SK-N-SH treated with all-trans-retinoic acid at 6 μM for 48 hours (cell line): ENCODE results near the gene SLC6A20.

ENCODE experiments used
- ATAC-seq: fragments of 200-7000 bp; cut with Tn5 transposase; 3 replicates; pipeline ENCODE4 v1.9.1; 2020; ENCODE audit warnings: mild to moderate bottlenecking, moderate library complexity
- ARNTL ChIP-seq: fragments of 450-650 bp; formaldehyde crosslinking; IDR thresholded peaks from 2 replicates; pipeline ENCODE4 v1.5.0; 2020; ENCODE audit warnings: low read depth, mild to moderate bottlenecking, moderate library complexity, borderline replicate concordance
- BACH2 ChIP-seq: fragments of 250-450 bp; sonication (Bioruptor Pico); IDR thresholded peaks from 2 replicates; pipeline ENCODE4 v1.9.0; 2021; ENCODE audit warnings: mild to moderate bottlenecking, borderline replicate concordance
- CSDC2 ChIP-seq: fragments of 250-450 bp; sonication (Bioruptor Pico); IDR thresholded peaks from 2 replicates; pipeline ENCODE4 v1.5.0; 2020; ENCODE audit warnings: mild to moderate bottlenecking, moderate library complexity
- ESRRG ChIP-seq: fragments of 250-450 bp; sonication (Bioruptor Pico); IDR thresholded peaks from 2 replicates; pipeline ENCODE4 v1.6.1; 2021; ENCODE audit warnings: mild to moderate bottlenecking
- ISL1 ChIP-seq: fragments of 250-450 bp; sonication (Bioruptor Pico); IDR thresholded peaks from 2 replicates; pipeline ENCODE4 v2.1.2; 2022; ENCODE audit warnings: mild to moderate bottlenecking, moderate library complexity
- OSR1 ChIP-seq: fragments of 250-450 bp; sonication (Bioruptor Pico); IDR thresholded peaks from 2 replicates; pipeline ENCODE4 v1.8.0; 2022; ENCODE audit warnings: moderate library complexity, mild to moderate bottlenecking, inconsistent platforms
- PATZ1 ChIP-seq: fragments of 250-450 bp; sonication (Bioruptor Pico); IDR thresholded peaks from 2 replicates; pipeline ENCODE4 v1.8.0; 2020; ENCODE audit warnings: mild to moderate bottlenecking, moderate library complexity, borderline replicate concordance
- POU6F1 ChIP-seq: fragments of 250-450 bp; sonication (Bioruptor Pico); IDR thresholded peaks from 2 replicates; pipeline ENCODE4 v1.8.0; 2021; ENCODE audit warnings: low read depth, mild to moderate bottlenecking, moderate library complexity, borderline replicate concordance
- PPARA ChIP-seq: fragments of 250-450 bp; sonication (Bioruptor Pico); IDR thresholded peaks from 2 replicates; pipeline ENCODE4 v1.5.0; 2020; ENCODE audit warnings: mild to moderate bottlenecking, borderline replicate concordance
- SNAI2 ChIP-seq: fragments of 250-450 bp; sonication (Bioruptor Pico); IDR thresholded peaks from 2 replicates; pipeline ENCODE4 v1.5.0; 2020; ENCODE audit warnings: mild to moderate bottlenecking, moderate library complexity
- TCF4 ChIP-seq: fragments of 250-450 bp; sonication (Bioruptor Pico); IDR thresholded peaks from 2 replicates; pipeline ENCODE4 v1.8.0; 2021; ENCODE audit warnings: mild to moderate bottlenecking, moderate library complexity, borderline replicate concordance
- ZC3H10 ChIP-seq: fragments of 250-450 bp; sonication (Bioruptor Pico); IDR thresholded peaks from 2 replicates; pipeline ENCODE4 v1.5.1; 2021; ENCODE audit warnings: mild to moderate bottlenecking, moderate library complexity
- ZFP3 ChIP-seq: fragments of 250-450 bp; sonication (Bioruptor Pico); IDR thresholded peaks from 2 replicates; pipeline ENCODE4 v1.5.0; 2020; ENCODE audit warnings: mild to moderate bottlenecking, moderate library complexity
- ZFP30 ChIP-seq: fragments of 450-650 bp; formaldehyde crosslinking; IDR thresholded peaks from 2 replicates; pipeline ENCODE4 v1.5.0; 2022; ENCODE audit warnings: mild to moderate bottlenecking, moderate library complexity
- ZNF565 ChIP-seq: fragments of 450-650 bp; formaldehyde crosslinking; conservative IDR thresholded peaks from 2 replicates; pipeline ENCODE4 v1.5.0; 2020; ENCODE audit warnings: low read depth, mild to moderate bottlenecking, moderate library complexity
- ZNF8 ChIP-seq: fragments of 450-650 bp; formaldehyde crosslinking; IDR thresholded peaks from 2 replicates; pipeline ENCODE4 v1.5.0; 2020; ENCODE audit warnings: mild to moderate bottlenecking, moderate library complexity
- TF ChIP-seq, protein P1 (sequence below): fragments of 250-450 bp; sonication (Bioruptor Pico); IDR thresholded peaks from 2 replicates; pipeline ENCODE4 v1.5.0; 2020; ENCODE audit warnings: mild to moderate bottlenecking, moderate library complexity
- TF ChIP-seq, protein P2 (sequence below): fragments of 250-450 bp; sonication (Bioruptor Pico); IDR thresholded peaks from 2 replicates; pipeline ENCODE4 v1.5.1; 2020; ENCODE audit warnings: low read depth, mild to moderate bottlenecking, moderate library complexity

SLC6A20 gene

DNA sequence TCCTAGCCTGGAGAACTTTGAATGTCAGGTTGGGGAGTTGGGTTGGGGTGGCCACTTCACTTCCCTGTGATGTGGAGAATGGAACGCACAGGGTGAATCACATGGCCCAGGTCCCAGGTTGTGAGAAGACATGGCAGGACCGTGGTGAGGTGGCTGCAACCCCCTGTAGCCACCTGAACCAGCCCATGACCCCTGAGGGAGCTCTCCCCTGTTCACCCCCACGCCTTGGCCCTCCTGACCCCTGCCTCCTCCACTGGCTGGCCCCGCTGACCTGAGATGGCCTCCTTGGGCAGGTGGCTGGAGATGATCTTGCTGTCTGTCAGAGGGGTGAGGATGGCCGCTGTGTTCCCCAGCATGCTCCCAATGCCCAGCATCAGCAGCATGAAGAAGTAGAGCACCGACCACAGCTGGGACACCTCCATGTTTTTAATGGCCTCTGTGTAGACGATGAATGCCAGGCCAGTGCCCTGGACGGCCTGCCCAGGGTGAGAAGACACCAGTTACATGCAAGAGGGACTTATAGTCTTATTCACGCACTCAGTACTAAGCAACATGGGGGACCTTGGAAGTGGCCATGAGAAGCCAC lies 31.0 kb downstream of the SLC6A20 start (continued):
- TF ChIP-seq PATZ1 (CRISPR knock-in tag) (no peak), ARNTL (CRISPR knock-in tag) (no peak), OSR1 (CRISPR knock-in tag) (no peak), BACH2 (CRISPR knock-in tag) (no peak), ZNF8 (CRISPR knock-in tag) (no peak)
- TF ChIP-seq, all 23 proteins: peak for 0

DNA sequence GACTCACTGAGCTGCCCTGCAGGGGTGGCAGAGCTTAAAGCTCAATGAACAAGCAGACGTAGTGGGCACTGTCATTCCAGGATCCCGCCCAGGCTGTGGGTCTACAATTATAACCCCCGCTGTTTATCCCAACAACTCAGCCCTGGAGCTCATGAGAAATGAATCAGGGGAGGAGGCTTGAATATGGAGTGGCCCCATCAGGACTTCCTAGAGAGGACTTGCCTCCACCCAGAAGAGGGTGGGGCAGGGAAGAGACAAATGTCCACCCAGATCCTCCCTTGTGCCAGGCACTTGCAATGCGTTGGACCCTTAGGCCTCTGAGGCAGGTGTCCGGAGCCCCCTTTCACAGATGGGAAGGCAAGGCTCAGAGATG lies 33.0 kb downstream of the SLC6A20 start:
- TF ChIP-seq ZFP30, result no peak
- no peak for TF ChIP-seq ISL1 (CRISPR knock-in tag)
- TF ChIP-seq OSR1 (CRISPR knock-in tag), result no peak
- no peak for TF ChIP-seq POU6F1
- TF ChIP-seq, protein P1, sequence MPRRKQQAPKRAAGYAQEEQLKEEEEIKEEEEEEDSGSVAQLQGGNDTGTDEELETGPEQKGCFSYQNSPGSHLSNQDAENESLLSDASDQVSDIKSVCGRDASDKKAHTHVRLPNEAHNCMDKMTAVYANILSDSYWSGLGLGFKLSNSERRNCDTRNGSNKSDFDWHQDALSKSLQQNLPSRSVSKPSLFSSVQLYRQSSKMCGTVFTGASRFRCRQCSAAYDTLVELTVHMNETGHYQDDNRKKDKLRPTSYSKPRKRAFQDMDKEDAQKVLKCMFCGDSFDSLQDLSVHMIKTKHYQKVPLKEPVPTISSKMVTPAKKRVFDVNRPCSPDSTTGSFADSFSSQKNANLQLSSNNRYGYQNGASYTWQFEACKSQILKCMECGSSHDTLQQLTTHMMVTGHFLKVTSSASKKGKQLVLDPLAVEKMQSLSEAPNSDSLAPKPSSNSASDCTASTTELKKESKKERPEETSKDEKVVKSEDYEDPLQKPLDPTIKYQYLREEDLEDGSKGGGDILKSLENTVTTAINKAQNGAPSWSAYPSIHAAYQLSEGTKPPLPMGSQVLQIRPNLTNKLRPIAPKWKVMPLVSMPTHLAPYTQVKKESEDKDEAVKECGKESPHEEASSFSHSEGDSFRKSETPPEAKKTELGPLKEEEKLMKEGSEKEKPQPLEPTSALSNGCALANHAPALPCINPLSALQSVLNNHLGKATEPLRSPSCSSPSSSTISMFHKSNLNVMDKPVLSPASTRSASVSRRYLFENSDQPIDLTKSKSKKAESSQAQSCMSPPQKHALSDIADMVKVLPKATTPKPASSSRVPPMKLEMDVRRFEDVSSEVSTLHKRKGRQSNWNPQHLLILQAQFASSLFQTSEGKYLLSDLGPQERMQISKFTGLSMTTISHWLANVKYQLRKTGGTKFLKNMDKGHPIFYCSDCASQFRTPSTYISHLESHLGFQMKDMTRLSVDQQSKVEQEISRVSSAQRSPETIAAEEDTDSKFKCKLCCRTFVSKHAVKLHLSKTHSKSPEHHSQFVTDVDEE (CRISPR knock-in tag), result no peak
- no peak for TF ChIP-seq CSDC2 (CRISPR knock-in tag)
- TF ChIP-seq ZC3H10 (CRISPR knock-in tag), result no peak
- no peak for TF ChIP-seq ZNF565
- no peak for TF ChIP-seq TCF4 (CRISPR knock-in tag)
- no peak for TF ChIP-seq ZNF8 (CRISPR knock-in tag)
- TF ChIP-seq, protein P2, sequence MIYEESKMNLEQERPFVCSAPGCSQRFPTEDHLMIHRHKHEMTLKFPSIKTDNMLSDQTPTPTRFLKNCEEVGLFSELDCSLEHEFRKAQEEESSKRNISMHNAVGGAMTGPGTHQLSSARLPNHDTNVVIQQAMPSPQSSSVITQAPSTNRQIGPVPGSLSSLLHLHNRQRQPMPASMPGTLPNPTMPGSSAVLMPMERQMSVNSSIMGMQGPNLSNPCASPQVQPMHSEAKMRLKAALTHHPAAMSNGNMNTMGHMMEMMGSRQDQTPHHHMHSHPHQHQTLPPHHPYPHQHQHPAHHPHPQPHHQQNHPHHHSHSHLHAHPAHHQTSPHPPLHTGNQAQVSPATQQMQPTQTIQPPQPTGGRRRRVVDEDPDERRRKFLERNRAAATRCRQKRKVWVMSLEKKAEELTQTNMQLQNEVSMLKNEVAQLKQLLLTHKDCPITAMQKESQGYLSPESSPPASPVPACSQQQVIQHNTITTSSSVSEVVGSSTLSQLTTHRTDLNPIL (CRISPR knock-in tag), result no peak
- TF ChIP-seq SNAI2 (CRISPR knock-in tag), result no peak
- TF ChIP-seq PATZ1 (CRISPR knock-in tag), result no peak
- TF ChIP-seq ARNTL (CRISPR knock-in tag), result no peak
- ATAC-seq, result no peak

- ATAC-seq, result no peak
- TF ChIP-seq ESRRG (CRISPR knock-in tag) (no peak), ZFP3 (CRISPR knock-in tag) (no peak), ZFP30 (no peak), POU6F1 (no peak), PPARA (CRISPR knock-in tag) (no peak), CSDC2 (CRISPR knock-in tag) (no peak)
- TF ChIP-seq, protein P2 (CRISPR knock-in tag), result no peak
- TF ChIP-seq, protein P1 (CRISPR knock-in tag), result no peak
Observed at GRCh38 chr3:45762647-45763302, 33.6 kb downstream of the SLC6A20 start.
